H9 (cell line): Measurements from ENCODE around the gene QRICH2. TPM values are rescaled to one million over a fixed set of nuclear protein-coding genes. Genes with fewer than 3 reads are reported as not detected.

Source experiments
- DNase-seq: peaks from one replicate; pipeline ENCODE4 v3.0.0-alpha.2; 2017
- H2AFZ ChIP-seq: one replicate; pipeline ENCODE4 v1.6.1; 2013; ENCODE audit warnings: mild to moderate bottlenecking, low read length, control low read depth, moderate library complexity
- H2AK5ac ChIP-seq: 2 replicates; pipeline ENCODE4 v1.6.1; 2013; ENCODE audit warnings: low read length, control low read depth, mixed read lengths; ENCODE audit not compliant: insufficient read length
- H2BK120ac ChIP-seq: one replicate; pipeline ENCODE4 v1.6.1; 2013; ENCODE audit warnings: low read depth, mild to moderate bottlenecking, low read length, control low read depth, inconsistent platforms; ENCODE audit not compliant: poor library complexity, severe bottlenecking
- H2BK12ac ChIP-seq: 2 replicates; pipeline ENCODE4 v1.6.1; 2013; ENCODE audit warnings: low read length, control low read depth, mixed read lengths, low read depth; ENCODE audit not compliant: insufficient read length
- H2BK15ac ChIP-seq: 2 replicates; pipeline ENCODE4 v1.6.1; 2013; ENCODE audit warnings: low read depth, low read length, control low read depth
- H2BK20ac ChIP-seq: one replicate; pipeline ENCODE4 v1.6.1; 2013; ENCODE audit warnings: low read depth, mild to moderate bottlenecking, low read length, control low read depth, inconsistent platforms; ENCODE audit not compliant: poor library complexity, severe bottlenecking
- H2BK5ac ChIP-seq: 2 replicates; pipeline ENCODE4 v1.6.1; 2013; ENCODE audit warnings: low read length, control low read depth, mixed read lengths; ENCODE audit not compliant: insufficient read length
- H3K14ac ChIP-seq: 2 replicates; pipeline ENCODE4 v1.6.1; 2013; ENCODE audit warnings: low read length, control low read depth; ENCODE audit not compliant: insufficient read depth
- H3K18ac ChIP-seq: 2 replicates; pipeline ENCODE4 v1.6.1; 2013; ENCODE audit warnings: low read depth, mild to moderate bottlenecking, mixed read lengths, low read length, control low read depth; ENCODE audit not compliant: insufficient read length
- H3K23ac ChIP-seq: 2 replicates; pipeline ENCODE4 v1.6.1; 2013; ENCODE audit warnings: low read length, control low read depth, mixed read lengths, low read depth; ENCODE audit not compliant: insufficient read length
- H3K23me2 ChIP-seq: 2 replicates; pipeline ENCODE4 v1.6.1; 2013; ENCODE audit warnings: low read depth, mild to moderate bottlenecking, mixed read lengths, low read length, control low read depth; ENCODE audit not compliant: insufficient read length, poor library complexity, severe bottlenecking
- H3K27ac ChIP-seq: 2 replicates; pipeline ENCODE4 v1.5.1; 2013; ENCODE audit warnings: low read length, control low read depth, mixed read lengths, low read depth; ENCODE audit not compliant: insufficient read length
- H3K27me3 ChIP-seq: 2 replicates; pipeline ENCODE4 v1.6.1; 2013; ENCODE audit warnings: low read length, control low read depth, inconsistent platforms; ENCODE audit not compliant: insufficient read depth
- H3K4ac ChIP-seq: 2 replicates; pipeline ENCODE4 v1.6.1; 2013; ENCODE audit warnings: low read depth, mild to moderate bottlenecking, control low read depth, inconsistent platforms, low read length, moderate library complexity
- H3K4me1 ChIP-seq: 2 replicates; pipeline ENCODE4 v1.6.1; 2013; ENCODE audit warnings: low read length, control low read depth, inconsistent platforms; ENCODE audit not compliant: insufficient read depth
- H3K4me2 ChIP-seq: 2 replicates; pipeline ENCODE4 v1.6.1; 2013; ENCODE audit warnings: low read length, control low read depth, mixed read lengths; ENCODE audit not compliant: insufficient read length, insufficient read depth
- H3K56ac ChIP-seq: 2 replicates; pipeline ENCODE4 v1.6.1; 2013; ENCODE audit warnings: low read depth, mild to moderate bottlenecking, mixed read lengths, low read length, control low read depth; ENCODE audit not compliant: insufficient read length
- H3K79me1 ChIP-seq: 2 replicates; pipeline ENCODE4 v1.6.1; 2013; ENCODE audit warnings: low read depth, mild to moderate bottlenecking, moderate library complexity, low read length, control low read depth, inconsistent platforms; ENCODE audit not compliant: insufficient read depth, poor library complexity, severe bottlenecking
- H3K79me2 ChIP-seq: 2 replicates; pipeline ENCODE4 v1.6.1; 2013; ENCODE audit warnings: low read length, control low read depth, inconsistent platforms; ENCODE audit not compliant: insufficient read depth
- H3K9ac ChIP-seq: 2 replicates; pipeline ENCODE4 v1.6.1; 2013; ENCODE audit warnings: low read length, control low read depth, mixed read lengths; ENCODE audit not compliant: insufficient read length; ENCODE audit errors: extremely low read depth
- H3K9me3 ChIP-seq: one replicate; pipeline ENCODE4 v1.6.1; 2013; ENCODE audit warnings: low read depth, low read length, inconsistent platforms; ENCODE audit not compliant: control insufficient read depth
- H3T11ph ChIP-seq: one replicate; pipeline ENCODE4 v1.6.1; 2013; ENCODE audit warnings: mild to moderate bottlenecking, low read length, control low read depth, inconsistent platforms
- H4K20me1 ChIP-seq: one replicate; pipeline ENCODE4 v1.6.1; 2013; ENCODE audit not compliant: control insufficient read depth, insufficient read length, insufficient read depth
- H4K5ac ChIP-seq: 2 replicates; pipeline ENCODE4 v1.6.1; 2013; ENCODE audit warnings: low read depth, mild to moderate bottlenecking, mixed read lengths, low read length, control low read depth; ENCODE audit not compliant: insufficient read length
- H4K8ac ChIP-seq: replicated peaks from 2 replicates; pipeline ENCODE4 v1.6.1; 2013; ENCODE audit warnings: low read length, control low read depth, mixed read lengths, low read depth; ENCODE audit not compliant: insufficient read length
- H4K91ac ChIP-seq: 2 replicates; pipeline ENCODE4 v1.6.1; 2013; ENCODE audit warnings: low read depth, mild to moderate bottlenecking, moderate library complexity, mixed read lengths, low read length, control low read depth; ENCODE audit not compliant: insufficient read length
- H3K27ac Mint-ChIP-seq, 3 experiments: 2 replicates in 2 of 3; 3 replicates in 1 of 3; pipeline ENCODE4 v1.8.0; 2020 to 2021; ENCODE audit warnings: mixed read lengths in 3 of 3, mild to moderate bottlenecking in 1 of 3, moderate library complexity in 1 of 3
- H3K27me3 Mint-ChIP-seq: 2 replicates; pipeline ENCODE4 v1.8.0; 2021; ENCODE audit warnings: low read depth, mild to moderate bottlenecking, moderate library complexity, mixed read lengths
- H3K36me3 Mint-ChIP-seq, 3 experiments: 2 replicates in 2 of 3; 3 replicates in 1 of 3; pipeline ENCODE4 v1.8.0; 2020 to 2021; ENCODE audit warnings: low read depth in 3 of 3, mixed read lengths in 3 of 3; ENCODE audit not compliant: insufficient read depth in 1 of 3
- H3K4me1 Mint-ChIP-seq, 2 experiments: 2 replicates each; pipeline ENCODE4 v1.8.0; 2020; ENCODE audit warnings: mixed read lengths in 2 of 2
- H3K4me3 Mint-ChIP-seq, 2 experiments: 2 replicates in 1 of 2; 3 replicates in 1 of 2; pipeline ENCODE4 v1.8.0; 2020 to 2021; ENCODE audit warnings: mild to moderate bottlenecking in 2 of 2, mixed read lengths in 2 of 2, moderate library complexity in 1 of 2
- H3K9me3 Mint-ChIP-seq, 2 experiments: 2 replicates in 1 of 2; 3 replicates in 1 of 2; pipeline ENCODE4 v1.8.0; 2020; ENCODE audit warnings: mild to moderate bottlenecking in 2 of 2, mixed read lengths in 2 of 2, moderate library complexity in 1 of 2
- WGBS: extraction: QIAGEN DNeasy Blood & Tissue Kit; methylation state at CpG from one replicate; pipeline ENCODE4 v1.1.7; 2013; ENCODE audit warnings: missing lambda C conversion rate, low lambda C conversion rate, mixed read lengths; ENCODE audit not compliant: insufficient read length; ENCODE audit errors: extremely low coverage; 5-methylcytosine and 5-hydroxymethylcytosine counted together
- total RNA-seq: library from RNA; stranded (reverse); gene quantifications from 2 replicates; pipeline ENCODE4 v1.2.1, GENCODE V29; 2021
- TF ChIP-seq, protein P1 (sequence below): fragments of 200-600 bp; sonication (generic); conservative IDR thresholded peaks from 3 replicates; pipeline ENCODE4 v1.8.0; 2021; ENCODE audit warnings: antibody characterized with exemption, mild to moderate bottlenecking

Gene QRICH2
- total RNA-seq, 1 experiment from 2014 or later: 3.2 TPM

DNA sequence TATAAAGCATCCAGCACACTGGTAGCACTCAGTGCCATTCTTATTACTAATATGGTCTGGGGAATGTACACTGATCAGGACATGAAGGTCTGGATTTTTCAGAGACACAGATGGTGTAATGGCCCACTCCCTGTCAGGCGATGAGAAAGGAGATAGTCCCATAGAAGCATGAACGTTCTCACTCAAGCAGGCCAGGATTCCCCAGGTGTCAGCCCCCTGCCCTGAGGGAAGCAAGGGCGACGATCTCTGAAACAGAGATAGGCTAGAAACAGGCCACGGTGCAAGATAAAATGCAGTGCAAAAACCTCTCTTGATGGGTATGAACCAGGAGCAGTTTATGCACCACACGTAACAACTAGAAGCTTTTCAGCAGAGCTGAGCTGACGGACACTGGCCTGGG, 35.0 kb upstream of the QRICH2 start:
- Histone ChIP-seq H3K27ac (no peak overlapping the region), H3K14ac (no peak overlapping the region)

More for the DNA sequence above, 35.0 kb upstream of the QRICH2 start:
- no peak overlapping the region for H3T11ph ChIP-seq
- H2AK5ac ChIP-seq: no peak overlapping the region
- TF ChIP-seq, protein P1, sequence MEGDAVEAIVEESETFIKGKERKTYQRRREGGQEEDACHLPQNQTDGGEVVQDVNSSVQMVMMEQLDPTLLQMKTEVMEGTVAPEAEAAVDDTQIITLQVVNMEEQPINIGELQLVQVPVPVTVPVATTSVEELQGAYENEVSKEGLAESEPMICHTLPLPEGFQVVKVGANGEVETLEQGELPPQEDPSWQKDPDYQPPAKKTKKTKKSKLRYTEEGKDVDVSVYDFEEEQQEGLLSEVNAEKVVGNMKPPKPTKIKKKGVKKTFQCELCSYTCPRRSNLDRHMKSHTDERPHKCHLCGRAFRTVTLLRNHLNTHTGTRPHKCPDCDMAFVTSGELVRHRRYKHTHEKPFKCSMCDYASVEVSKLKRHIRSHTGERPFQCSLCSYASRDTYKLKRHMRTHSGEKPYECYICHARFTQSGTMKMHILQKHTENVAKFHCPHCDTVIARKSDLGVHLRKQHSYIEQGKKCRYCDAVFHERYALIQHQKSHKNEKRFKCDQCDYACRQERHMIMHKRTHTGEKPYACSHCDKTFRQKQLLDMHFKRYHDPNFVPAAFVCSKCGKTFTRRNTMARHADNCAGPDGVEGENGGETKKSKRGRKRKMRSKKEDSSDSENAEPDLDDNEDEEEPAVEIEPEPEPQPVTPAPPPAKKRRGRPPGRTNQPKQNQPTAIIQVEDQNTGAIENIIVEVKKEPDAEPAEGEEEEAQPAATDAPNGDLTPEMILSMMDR: no peak
- no peak overlapping the region for H2BK5ac ChIP-seq
- no peak overlapping the region for H2BK12ac ChIP-seq
- no peak overlapping the region for H3K18ac ChIP-seq
- H3K79me2 ChIP-seq: no peaks in the 10 kb centered on the region
- no peak overlapping the region for H3K4ac ChIP-seq
- H2BK15ac ChIP-seq: no peak overlapping the region
- H3K9ac ChIP-seq: no peak overlapping the region
- H2BK20ac ChIP-seq: no peak overlapping the region
- H3K4me2 ChIP-seq: no peak overlapping the region
- no peaks in the 10 kb centered on the region for H3K9me3 ChIP-seq
- H3K36me3 Mint-ChIP-seq: peaks cover 20 to 53% (median 51%) of the 10 kb centered on the region in 3 experiments; a peak in 6 of 7 replicates
- H3K4me1 ChIP-seq: no peaks in the 10 kb centered on the region
- no peak overlapping the region for H4K8ac ChIP-seq
- no peak overlapping the region for H4K91ac ChIP-seq
- no peaks in the 10 kb centered on the region for H3K27me3 ChIP-seq
- H3K4me3 Mint-ChIP-seq: no peak overlapping the region
- H3K9me3 Mint-ChIP-seq: no peaks in the 10 kb centered on the region
- no peak overlapping the region for H2BK120ac ChIP-seq
- no peak overlapping the region for H3K56ac ChIP-seq
- H3K4me1 Mint-ChIP-seq: no peaks in the 10 kb centered on the region
- no peaks in the 10 kb centered on the region for H3K23me2 ChIP-seq
- DNase-seq: no peak
- H3K79me1 ChIP-seq: peaks cover 3% of the 10 kb centered on the region
- no peak overlapping the region for H4K5ac ChIP-seq
- no peak overlapping the region for H3K23ac ChIP-seq
- no peak overlapping the region for H2AFZ ChIP-seq
- H4K20me1 ChIP-seq: no peaks in the 10 kb centered on the region
- no peak overlapping the region for H3K27ac Mint-ChIP-seq
- no CpG with 5 or more reads among the region's 7 CpGs for WGBS
- no peaks in the 10 kb centered on the region for H3K27me3 Mint-ChIP-seq
